Measurements from ENCODE around the gene CLEC2B.

Gene CLEC2B

GRCh38 chr12:9868311-9868801, 798 bp downstream of the CLEC2B start:
- peak in 1 of 2 experiments; percentile 19 for DNase-seq

DNA sequence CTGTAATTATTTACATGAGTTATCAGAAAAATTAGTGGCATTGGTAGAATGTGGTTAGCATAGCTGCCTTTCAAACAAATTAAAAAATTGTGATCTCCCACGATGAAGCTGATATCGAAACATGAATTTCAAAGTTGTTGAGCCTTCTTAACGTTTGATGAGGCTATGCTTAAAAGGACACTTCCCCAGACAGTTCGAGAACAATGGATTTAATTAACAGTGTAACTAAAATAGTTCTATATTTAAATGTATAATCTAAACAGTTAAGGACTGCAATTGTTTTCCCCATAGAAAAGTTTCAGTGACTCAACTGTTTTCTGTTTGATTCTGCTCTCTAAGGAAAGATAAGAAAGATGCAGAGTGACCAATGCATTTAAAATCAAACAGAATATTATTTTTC, 1.6 kb downstream of the CLEC2B start:
- no peak for DNase-seq

DNA sequence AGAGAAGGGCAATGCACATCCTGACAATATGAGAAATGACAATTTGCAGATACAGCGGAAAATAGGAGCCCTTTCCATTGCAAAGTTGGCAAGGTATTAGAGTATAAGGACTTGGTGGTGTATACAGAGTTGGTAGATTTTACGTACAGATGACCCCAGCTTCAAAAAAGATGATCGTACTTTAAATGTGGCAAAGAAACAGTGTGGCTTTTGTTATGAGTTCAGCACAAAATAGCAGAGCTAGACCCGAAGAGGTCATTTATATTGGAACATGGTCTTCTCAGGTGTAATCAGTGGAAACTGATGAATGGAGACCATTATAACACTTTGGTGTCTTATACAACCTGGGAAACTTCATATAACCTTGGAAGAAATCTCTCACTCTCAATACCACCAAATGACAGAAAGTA, 2.3 kb downstream of the CLEC2B start:
- DNase-seq: no peak

GRCh38 chr12:9864913-9865675, 4.1 kb downstream of the CLEC2B start:
- DNase-seq: no peak

DNA sequence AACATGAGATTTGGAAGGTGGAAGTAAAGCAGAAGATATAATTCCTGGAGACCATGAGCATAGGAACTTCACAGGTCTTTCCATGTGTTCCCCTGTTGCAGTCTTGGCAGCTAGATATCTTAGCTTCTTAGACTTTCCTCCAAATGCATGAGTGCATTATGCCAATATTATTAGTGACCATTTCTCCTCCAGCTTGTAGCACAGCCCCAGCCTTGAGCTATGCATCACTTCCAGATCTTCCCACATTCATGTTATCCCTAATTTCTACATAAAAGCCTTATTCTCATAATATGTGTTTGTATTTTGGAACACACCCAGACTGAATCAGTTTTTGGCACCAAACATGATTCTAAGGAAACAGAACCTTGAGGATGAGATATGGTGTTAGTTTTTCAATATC, 11.0 kb downstream of the CLEC2B start:
- DNase-seq: no peak

- DNase-seq: no peak
Observed at GRCh38 chr12:9856894-9857293, 12.3 kb downstream of the CLEC2B start.

GRCh38 chr12:9856151-9856550, 13.0 kb downstream of the CLEC2B start:
- no peak for DNase-seq

GRCh38 chr12:9851927-9852326, 17.2 kb downstream of the CLEC2B start:
- no peak for DNase-seq

- no peak for DNase-seq
Observed at GRCh38 chr12:9851050-9851449, 18.1 kb downstream of the CLEC2B start.

- no peak for DNase-seq
Observed at GRCh38 chr12:9848899-9849298, 20.3 kb downstream of the CLEC2B start.

GRCh38 chr12:9843407-9843806, 25.7 kb downstream of the CLEC2B start:
- no peak for DNase-seq

GRCh38 chr12:9831720-9832119, 37.4 kb downstream of the CLEC2B start:
- DNase-seq: no peak

DNA sequence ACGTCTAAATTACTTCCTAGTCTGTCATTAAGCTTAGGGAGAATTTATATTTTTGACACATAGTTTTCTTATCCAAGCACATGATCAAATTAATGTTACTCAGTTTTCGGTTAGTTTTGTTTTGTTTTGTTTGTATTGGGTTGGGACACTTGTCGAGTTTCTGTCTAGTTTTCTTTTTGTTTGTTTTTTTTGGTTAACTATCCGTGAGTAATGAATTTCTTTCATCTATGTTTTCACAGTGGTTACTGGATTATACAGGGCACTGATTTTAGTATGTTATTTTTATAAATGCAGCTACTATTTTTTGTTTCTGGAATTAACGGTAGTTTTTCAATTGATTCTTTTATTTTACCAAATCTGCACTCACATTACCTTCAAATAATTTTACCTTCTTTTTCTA, 39.2 kb downstream of the CLEC2B start:
- no peak for DNase-seq

GRCh38 chr12:9829483-9829882, 39.7 kb downstream of the CLEC2B start:
- no peak for DNase-seq

DNA sequence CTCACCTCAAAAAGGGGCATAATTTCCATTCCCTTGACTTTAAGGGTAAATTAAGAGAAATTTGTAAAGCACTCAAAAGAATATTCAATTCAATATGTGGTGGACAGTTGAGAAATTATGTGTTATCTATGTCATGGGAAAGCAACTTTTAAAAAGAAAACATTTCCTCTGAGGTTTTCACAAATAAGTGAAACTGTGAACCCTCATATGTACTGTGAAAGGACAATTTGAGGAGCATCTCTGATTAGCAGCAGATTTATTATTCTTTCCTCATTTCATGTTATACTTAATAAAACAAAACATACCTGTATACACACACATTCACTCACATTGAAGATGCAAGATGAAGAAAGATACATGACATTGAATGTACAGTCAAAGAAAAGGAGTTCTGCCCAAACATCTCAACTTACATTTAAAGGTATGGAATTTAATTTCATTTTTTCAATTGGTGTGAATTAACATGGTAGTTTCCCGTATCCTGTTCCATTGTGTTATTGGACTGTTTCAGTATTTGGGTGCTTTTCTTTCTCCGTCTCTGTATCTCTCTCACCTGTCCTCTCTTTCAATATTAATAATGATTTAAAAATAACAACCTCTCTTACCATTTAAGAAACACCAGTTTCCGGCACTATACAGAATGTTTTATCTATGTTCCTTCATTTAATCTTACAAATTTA, 41.8 kb downstream of the CLEC2B start, which contains the start of gene KLRF1:
Gene KLRF1, plus strand, starts transcription at position 273 of the 680 bp plus-strand sequence. Its CDS starts 64 bp downstream, at position 337.
- DNase-seq: no peak

DNA sequence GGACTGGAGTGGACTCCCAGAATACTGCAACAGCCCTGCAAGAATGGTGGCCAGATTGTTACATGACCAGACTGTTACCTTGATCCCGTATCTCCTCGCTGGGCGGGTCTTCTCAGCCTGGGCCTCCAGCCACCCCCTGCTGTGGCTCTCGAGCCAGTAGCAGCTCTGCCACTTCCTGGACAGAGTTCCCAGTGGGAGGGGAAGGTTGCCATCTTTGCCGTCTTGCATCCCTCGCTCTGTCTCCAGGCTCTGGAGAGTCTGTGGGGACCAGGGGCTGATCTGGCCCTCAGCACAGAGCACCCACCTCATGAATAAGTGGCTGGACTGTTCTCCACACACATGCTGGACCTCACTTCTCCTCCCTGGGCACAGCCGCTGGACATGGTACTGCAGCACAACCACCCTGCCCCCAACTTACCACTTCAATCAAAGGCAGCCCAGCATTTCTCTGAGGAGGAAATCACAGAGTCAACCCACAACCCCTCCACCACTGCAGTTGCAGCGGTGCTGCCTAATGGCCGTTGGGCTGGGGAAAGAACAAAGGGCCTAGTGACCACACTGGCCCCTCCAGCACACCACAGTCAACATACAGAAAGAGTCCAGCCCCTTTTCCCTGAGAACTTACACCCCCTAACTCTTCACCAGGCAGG, 48.7 kb downstream of the CLEC2B start:
- no peak for DNase-seq

GRCh38 chr12:9813821-9814798, 55.0 kb downstream of the CLEC2B start:
- peak; percentile 8 to 50 for DNase-seq

DNA sequence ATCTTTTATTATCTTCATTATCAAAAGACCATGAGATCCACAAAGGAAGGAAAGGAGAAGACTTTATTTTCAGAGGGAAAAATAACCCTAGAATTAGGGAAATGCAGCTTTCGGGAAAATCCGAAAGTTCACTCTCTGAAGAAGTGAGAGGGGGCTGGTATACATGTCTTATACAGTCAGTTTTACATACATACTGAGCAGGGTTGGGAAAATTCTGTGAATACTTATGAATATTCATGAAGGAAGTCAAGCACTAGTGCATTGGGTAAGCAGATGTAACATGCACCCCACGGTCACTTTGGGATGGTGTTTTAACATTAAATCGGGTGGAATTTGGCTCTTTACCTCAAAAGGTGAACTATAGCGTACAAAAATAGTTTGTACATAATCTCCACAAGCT, 57.5 kb downstream of the CLEC2B start:
- DNase-seq: no peak

GRCh38 chr12:9810671-9811070, 58.5 kb downstream of the CLEC2B start:
- no peak for DNase-seq

DNA sequence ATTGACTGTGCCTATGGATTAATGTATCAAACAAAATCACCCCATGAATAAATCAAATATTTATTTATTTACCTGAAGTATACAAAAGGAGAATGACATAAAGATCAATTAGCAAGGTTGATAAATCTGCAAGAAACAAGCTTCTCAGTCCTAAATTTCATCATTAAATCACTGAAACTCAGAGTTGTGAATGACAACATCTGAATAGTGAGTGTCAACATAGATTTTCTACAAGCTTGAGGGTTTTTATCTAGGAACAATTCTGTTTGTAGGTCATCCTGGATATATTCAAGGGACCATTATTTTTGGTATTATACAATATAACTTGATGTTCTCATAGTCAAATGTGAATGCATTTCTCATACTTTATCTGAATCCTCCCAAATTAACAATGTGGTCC, 59.3 kb downstream of the CLEC2B start:
- no peak for DNase-seq

DNA sequence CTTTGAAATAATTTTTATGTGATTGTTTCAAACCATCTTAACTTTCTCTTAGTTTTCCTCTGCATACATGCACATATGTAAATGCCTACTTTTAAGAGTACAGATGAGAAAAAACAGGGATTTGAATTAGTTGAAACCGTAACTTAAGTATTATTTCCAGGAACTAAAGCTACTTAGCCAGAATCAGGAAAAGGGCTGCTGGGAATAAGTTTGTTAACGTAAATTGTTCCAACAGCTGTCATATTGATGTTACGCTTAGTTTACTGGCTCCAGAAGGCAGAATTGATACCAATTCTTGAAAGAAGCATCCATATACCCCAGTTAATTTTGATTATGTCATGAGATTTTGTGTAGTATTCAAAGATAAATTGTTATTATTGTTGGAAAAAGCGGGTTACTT, 59.8 kb downstream of the CLEC2B start:
- no peak for DNase-seq

GRCh38 chr12:9808504-9808903, 60.6 kb downstream of the CLEC2B start:
- DNase-seq: no peak

DNA sequence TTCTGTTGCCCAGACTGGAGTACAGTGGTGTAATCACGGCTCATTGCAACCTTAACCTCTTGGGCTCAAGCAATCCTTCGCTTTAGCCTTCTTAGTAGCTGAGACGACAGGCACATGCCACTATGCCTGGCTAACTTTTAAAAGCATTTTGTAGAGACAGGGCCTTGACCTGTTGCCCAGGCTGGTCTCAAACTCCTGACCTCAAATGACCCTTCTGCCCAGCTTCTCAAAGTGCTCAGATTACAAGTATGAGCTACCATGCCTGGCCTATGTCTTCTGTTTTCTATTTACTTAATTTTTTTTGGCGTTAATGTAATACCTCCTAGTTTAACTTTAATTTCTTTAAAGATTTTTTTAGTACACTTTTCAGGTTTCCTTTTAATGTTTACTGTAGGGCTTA, 62.4 kb downstream of the CLEC2B start:
- no peak for DNase-seq

Measured in SW 1271 (cell line).